Activated T-helper 17 cell treated with anti-CD3 and anti-CD28 coated beads, Interleukin-2, amount 50 U/mL, for 72 hours (primary cell): ENCODE measurements around the gene NCKAP1. TPM values are rescaled to one million over a fixed set of nuclear protein-coding genes. Genes with fewer than 3 reads are reported as not detected.
"Not testable (repeated sequence)": the region's sequence is repeated elsewhere in the genome, so short reads cannot be mapped to it uniquely, and the experiment has no call there.

Experiments
- ATAC-seq: fragments of 150-1000 bp; cut with Tn5 transposase; replicated peaks from 2 replicates; pipeline ENCODE4 v1.10.0; 2021; ENCODE audit warnings: mild to moderate bottlenecking, moderate library complexity
- H3K27ac Mint-ChIP-seq: one replicate; pipeline ENCODE4 v1.8.0; 2022; ENCODE audit warnings: mixed read lengths
- H3K27me3 Mint-ChIP-seq: one replicate; pipeline ENCODE4 v1.8.0; 2022; ENCODE audit warnings: mixed read lengths
- H3K36me3 Mint-ChIP-seq: one replicate; pipeline ENCODE4 v1.8.0; 2022; ENCODE audit warnings: low read depth, mild to moderate bottlenecking, mixed read lengths
- H3K4me1 Mint-ChIP-seq: one replicate; pipeline ENCODE4 v1.8.0; 2022; ENCODE audit warnings: mixed read lengths
- H3K4me3 Mint-ChIP-seq: one replicate; pipeline ENCODE4 v1.8.0; 2022; ENCODE audit warnings: mild to moderate bottlenecking, mixed read lengths
- H3K9me3 Mint-ChIP-seq: one replicate; pipeline ENCODE4 v1.8.0; 2022; ENCODE audit warnings: mixed read lengths
- total RNA-seq, 2 donors: library from RNA; stranded (reverse); gene quantifications; one replicate each; pipeline ENCODE4 v1.2.3, GENCODE V29; 2022

Gene NCKAP1
- total RNA-seq, 2 donors from 2014 or later = 7.6 to 8.4 TPM

- no peaks in the 10 kb centered on the region for H3K9me3 Mint-ChIP-seq
- no peak overlapping the region for H3K27ac Mint-ChIP-seq
- ATAC-seq = no peak
- H3K4me3 Mint-ChIP-seq = no peak overlapping the region
- H3K36me3 Mint-ChIP-seq = no peaks in the 10 kb centered on the region
- peaks cover 7% of the 10 kb centered on the region for H3K4me1 Mint-ChIP-seq
- peaks cover 7% of the 10 kb centered on the region for H3K27me3 Mint-ChIP-seq
Observed at GRCh38 chr2:183057333-183057985, 19.2 kb upstream of the NCKAP1 start.

- H3K4me3 Mint-ChIP-seq = no peak overlapping the region
- no peaks in the 10 kb centered on the region for H3K4me1 Mint-ChIP-seq
- ATAC-seq = no peak
- no peaks in the 10 kb centered on the region for H3K9me3 Mint-ChIP-seq
- H3K36me3 Mint-ChIP-seq = no peaks in the 10 kb centered on the region
- peaks cover 21% of the 10 kb centered on the region for H3K27me3 Mint-ChIP-seq
- no peak overlapping the region for H3K27ac Mint-ChIP-seq
Observed at GRCh38 chr2:183049420-183049819, 11.2 kb upstream of the NCKAP1 start.

GRCh38 chr2:183047486-183048125, 9.3 kb upstream of the NCKAP1 start:
- not testable (repeated sequence) for H3K36me3 Mint-ChIP-seq, H3K9me3 Mint-ChIP-seq, ATAC-seq, H3K4me3 Mint-ChIP-seq, H3K4me1 Mint-ChIP-seq, H3K27ac Mint-ChIP-seq
- H3K27me3 Mint-ChIP-seq = peaks cover 30% of the 10 kb centered on the region

GRCh38 chr2:183043580-183043979, 5.3 kb upstream of the NCKAP1 start:
- H3K4me1 Mint-ChIP-seq, H3K36me3 Mint-ChIP-seq, H3K27ac Mint-ChIP-seq, H3K9me3 Mint-ChIP-seq, H3K4me3 Mint-ChIP-seq, ATAC-seq: not testable (repeated sequence)
- H3K27me3 Mint-ChIP-seq = peaks cover 41% of the 10 kb centered on the region

- H3K27me3 Mint-ChIP-seq = peaks cover 40% of the 10 kb centered on the region
- H3K36me3 Mint-ChIP-seq = no peaks in the 10 kb centered on the region
- H3K4me1 Mint-ChIP-seq = peaks cover 13% of the 10 kb centered on the region
- H3K9me3 Mint-ChIP-seq = no peaks in the 10 kb centered on the region
- no peak overlapping the region for H3K4me3 Mint-ChIP-seq
- no peak for ATAC-seq
- H3K27ac Mint-ChIP-seq = no peak overlapping the region
Observed at GRCh38 chr2:183040604-183041003, 2.3 kb upstream of the NCKAP1 start.

GRCh38 chr2:183037553-183038340, 510 bp downstream of the NCKAP1 start:
- peaks cover 37% of the 10 kb centered on the region for H3K27me3 Mint-ChIP-seq
- H3K4me3 Mint-ChIP-seq = peak overlapping the region; percentile 90
- peak; percentile 67 for ATAC-seq
- H3K36me3 Mint-ChIP-seq = no peaks in the 10 kb centered on the region
- peaks cover 13% of the 10 kb centered on the region for H3K4me1 Mint-ChIP-seq
- no peaks in the 10 kb centered on the region for H3K9me3 Mint-ChIP-seq
- peak overlapping the region; percentile 85 for H3K27ac Mint-ChIP-seq

GRCh38 chr2:183037074-183037552, 1.1 kb downstream of the NCKAP1 start:
- peaks cover 34% of the 10 kb centered on the region for H3K27me3 Mint-ChIP-seq
- H3K4me3 Mint-ChIP-seq = peak overlapping the region; percentile 90
- no peaks in the 10 kb centered on the region for H3K36me3 Mint-ChIP-seq
- peaks cover 13% of the 10 kb centered on the region for H3K4me1 Mint-ChIP-seq
- peak overlapping the region; percentile 85 for H3K27ac Mint-ChIP-seq
- no peak for ATAC-seq
- H3K9me3 Mint-ChIP-seq = no peaks in the 10 kb centered on the region

- peak overlapping the region; percentile 90 for H3K4me3 Mint-ChIP-seq
- H3K9me3 Mint-ChIP-seq = no peaks in the 10 kb centered on the region
- H3K4me1 Mint-ChIP-seq = peaks cover 13% of the 10 kb centered on the region
- ATAC-seq = no peak
- H3K27ac Mint-ChIP-seq = no peak overlapping the region
- H3K36me3 Mint-ChIP-seq = no peaks in the 10 kb centered on the region
- H3K27me3 Mint-ChIP-seq = peaks cover 32% of the 10 kb centered on the region
Observed at GRCh38 chr2:183035954-183036669, 2.1 kb downstream of the NCKAP1 start.

- H3K4me3 Mint-ChIP-seq = peak overlapping the region; percentile 90
- no peak overlapping the region for H3K27ac Mint-ChIP-seq
- H3K36me3 Mint-ChIP-seq = no peaks in the 10 kb centered on the region
Observed at GRCh38 chr2:183035298-183035953, 2.8 kb downstream of the NCKAP1 start.

GRCh38 chr2:183034806-183035205, 3.5 kb downstream of the NCKAP1 start:
- no peak overlapping the region for H3K27ac Mint-ChIP-seq
- H3K36me3 Mint-ChIP-seq = no peaks in the 10 kb centered on the region
- H3K4me3 Mint-ChIP-seq = no peak overlapping the region
- H3K27me3 Mint-ChIP-seq = peaks cover 23% of the 10 kb centered on the region
- peaks cover 13% of the 10 kb centered on the region for H3K4me1 Mint-ChIP-seq
- H3K9me3 Mint-ChIP-seq = no peaks in the 10 kb centered on the region
- no peak for ATAC-seq

More at GRCh38 chr2:183035298-183035953, 2.8 kb downstream of the NCKAP1 start:
- Mint-ChIP-seq H3K4me1 (peaks cover 13% of the 10 kb centered on the region), H3K27me3 (peaks cover 30% of the 10 kb centered on the region), H3K9me3 (no peaks in the 10 kb centered on the region)
- no peak for ATAC-seq

- peaks cover 19% of the 10 kb centered on the region for H3K27me3 Mint-ChIP-seq
- no peak overlapping the region for H3K27ac Mint-ChIP-seq
- H3K4me1 Mint-ChIP-seq = peaks cover 11% of the 10 kb centered on the region
- no peak overlapping the region for H3K4me3 Mint-ChIP-seq
- H3K9me3 Mint-ChIP-seq = no peaks in the 10 kb centered on the region
- no peaks in the 10 kb centered on the region for H3K36me3 Mint-ChIP-seq
- ATAC-seq = no peak
Observed at GRCh38 chr2:183033951-183034350, 4.3 kb downstream of the NCKAP1 start.

- Mint-ChIP-seq H3K36me3 (no peaks in the 10 kb centered on the region), H3K9me3 (no peaks in the 10 kb centered on the region), H3K27ac (no peak overlapping the region), H3K4me3 (no peak overlapping the region), H3K27me3 (peaks cover 19% of the 10 kb centered on the region), H3K4me1 (peaks cover 6% of the 10 kb centered on the region)
- ATAC-seq = no peak
Observed at GRCh38 chr2:183031911-183032794, 6.1 kb downstream of the NCKAP1 start.

- no peak overlapping the region for H3K4me3 Mint-ChIP-seq
- no peak for ATAC-seq
- no peaks in the 10 kb centered on the region for H3K4me1 Mint-ChIP-seq
- peaks cover 6% of the 10 kb centered on the region for H3K27me3 Mint-ChIP-seq
- H3K9me3 Mint-ChIP-seq = no peaks in the 10 kb centered on the region
- no peak overlapping the region for H3K27ac Mint-ChIP-seq
- H3K36me3 Mint-ChIP-seq = no peaks in the 10 kb centered on the region
Observed at GRCh38 chr2:183029219-183029618, 9.0 kb downstream of the NCKAP1 start.
